Uterus (tissue), 4 donors: Measurements from ENCODE around the gene KYAT1. TPM values are rescaled to one million over a fixed set of nuclear protein-coding genes. Genes with fewer than 3 reads are reported as not detected.

Experiments used
- DNase-seq, 2 donors: peaks; one replicate each; pipeline ENCODE4 v3.0.0-alpha.2; 2019 to 2020
- H3K27ac ChIP-seq, 2 donors: fragments of 200-600 bp; sonication (generic); 1 replicate in 1 of 2; 2 replicates in 1 of 2; pipeline ENCODE4 v1.5.1; 2016 to 2018
- H3K27me3 ChIP-seq, 2 donors: fragments of 200-600 bp; sonication (generic); one replicate each; pipeline ENCODE4 v1.5.1; 2018 to 2019; ENCODE audit warnings: control low read depth in 1 of 2
- H3K36me3 ChIP-seq, 2 donors: fragments of 200-600 bp; sonication (generic); one replicate each; pipeline ENCODE4 v1.5.1; 2019; ENCODE audit warnings: control low read depth in 1 of 2
- H3K4me1 ChIP-seq, 2 donors: fragments of 200-600 bp; sonication (generic); one replicate each; pipeline ENCODE4 v1.5.1; 2018 to 2019; ENCODE audit warnings: control low read depth in 1 of 2
- H3K4me3 ChIP-seq, 2 donors: fragments of 200-600 bp; sonication (generic); 1 replicate in 1 of 2; 2 replicates in 1 of 2; pipeline ENCODE4 v1.5.1; 2018 to 2019; ENCODE audit warnings: mild to moderate bottlenecking in 1 of 2
- H3K9me3 ChIP-seq, 2 donors: fragments of 200-600 bp; sonication (generic); one replicate each; pipeline ENCODE4 v1.5.1; 2019; ENCODE audit warnings: control low read depth in 1 of 2
- CTCF ChIP-seq, 4 experiments: fragments of 200-600 bp in 2 of 4; fragments of 450-650 bp in 2 of 4; sonication (generic) in 2 of 4; IDR thresholded peaks; one replicate each; pipeline ENCODE4 v1.5.1; 2016 to 2019; ENCODE audit warnings: antibody characterized with exemption in 4 of 4, mild to moderate bottlenecking in 2 of 4, moderate library complexity in 1 of 4
- POLR2A ChIP-seq, 2 donors: fragments of 450-650 bp; IDR thresholded peaks; one replicate each; pipeline ENCODE4 v1.6.1; 2016; ENCODE audit warnings: antibody characterized with exemption in 2 of 2, mild to moderate bottlenecking in 1 of 2, moderate library complexity in 1 of 2
- intact Hi-C: fragments of 100-400 bp; cut with DNase I; formaldehyde crosslinking; loops from one replicate; pipeline ENCODE4 v1.15.1; 2023; ENCODE audit warnings: low total_unique reads
- total RNA-seq, 4 donors: library from RNA; depleted of rRNA in 3 of 4; stranded (reverse); fragments of >200 nt in 3 of 4; gene quantifications; one replicate each; pipeline versions ENCODE4 v1.1.0 to v1.2.4, GENCODE V29; 2014 to 2023
- donor health status: DM: yes; HTN: yes; CAD: no.

KYAT1 gene
- total RNA-seq, 4 donors from 2014 or later: 1.5 to 11.0 (median 3.4) TPM

GRCh38 chr9:128913048-128913900 is 31.5 kb upstream of the KYAT1 start:
- Histone ChIP-seq H3K4me1 (peaks cover 0 to 54% of the 10 kb centered on the region in 2 donors), H3K4me3 (no peak overlapping the region), H3K27ac (peak overlapping the region; percentile 58 to 81), H3K9me3 (no peaks in the 10 kb centered on the region), H3K27me3 (no peaks in the 10 kb centered on the region), H3K36me3 (no peaks in the 10 kb centered on the region)
- no peak for DNase-seq
- intact Hi-C loops: no loop called here
- TF ChIP-seq CTCF (IDR thresholded peaks at IDR 0.05): no peak
- TF ChIP-seq POLR2A (IDR thresholded peaks at IDR 0.05): no peak

- Histone ChIP-seq H3K4me1 (peaks cover 0 to 54% of the 10 kb centered on the region in 2 donors), H3K9me3 (no peaks in the 10 kb centered on the region), H3K4me3 (no peak overlapping the region), H3K27me3 (no peaks in the 10 kb centered on the region), H3K36me3 (no peaks in the 10 kb centered on the region), H3K27ac (peak overlapping the region; percentile 58 to 81)
- intact Hi-C loops: no loop called here
- DNase-seq: no peak
- TF ChIP-seq CTCF (IDR thresholded peaks at IDR 0.05): no peak
Measured at GRCh38 chr9:128912270-128912853, 30.6 kb upstream of the KYAT1 start.

- Histone ChIP-seq H3K4me3 (no peak overlapping the region), H3K27ac (peak overlapping the region; percentile 58 to 81), H3K27me3 (no peaks in the 10 kb centered on the region), H3K36me3 (no peaks in the 10 kb centered on the region), H3K9me3 (no peaks in the 10 kb centered on the region), H3K4me1 (peaks cover 0 to 52% of the 10 kb centered on the region in 2 donors)
- peak in 1 of 2 donors; percentile 64 for DNase-seq
- TF ChIP-seq POLR2A (IDR thresholded peaks at IDR 0.05) (no peak), CTCF (IDR thresholded peaks at IDR 0.05) (no peak)
- intact Hi-C loops: no loop called here
Measured at GRCh38 chr9:128911529-128912035, 29.8 kb upstream of the KYAT1 start.

- H3K4me3 ChIP-seq: no peak overlapping the region
- no peaks in the 10 kb centered on the region for H3K27me3 ChIP-seq
- H3K4me1 ChIP-seq: peaks cover 0 to 45% of the 10 kb centered on the region in 2 donors
- DNase-seq: no peak
- intact Hi-C loops: no loop called here
- H3K27ac ChIP-seq: peak overlapping the region; percentile 58 to 81
- H3K36me3 ChIP-seq: no peaks in the 10 kb centered on the region
- no peak for TF ChIP-seq POLR2A (IDR thresholded peaks at IDR 0.05)
- no peak for TF ChIP-seq CTCF (IDR thresholded peaks at IDR 0.05)
- no peaks in the 10 kb centered on the region for H3K9me3 ChIP-seq
Measured at GRCh38 chr9:128910906-128911305, 29.2 kb upstream of the KYAT1 start.

- TF ChIP-seq CTCF (IDR thresholded peaks at IDR 0.05) (no peak), POLR2A (IDR thresholded peaks at IDR 0.05) (no peak)
Measured at GRCh38 chr9:128909859-128910258, 28.1 kb upstream of the KYAT1 start.

More at GRCh38 chr9:128909859-128910258, 28.1 kb upstream of the KYAT1 start:
- Histone ChIP-seq H3K4me1 (peaks cover 0 to 42% of the 10 kb centered on the region in 2 donors), H3K27me3 (no peaks in the 10 kb centered on the region), H3K27ac (peak overlapping the region in 1 of 2 donors; percentile 81), H3K4me3 (no peak overlapping the region), H3K9me3 (no peaks in the 10 kb centered on the region), H3K36me3 (no peaks in the 10 kb centered on the region)
- intact Hi-C loops: no loop called here
- DNase-seq: no peak
